Measurements from ENCODE around the gene KLRK1.
A peak's percentile ranks its signal among the peaks of the same experiment; 100 is the strongest.
"Not testable (repeated sequence)": the region's sequence is repeated elsewhere in the genome, so short reads cannot be mapped to it uniquely, and the experiment has no call there.

Gene KLRK1

GRCh38 chr12:10361622-10362021, 28.2 kb downstream of the KLRK1 start:
- DNase-seq, result no peak

GRCh38 chr12:10361084-10361483, 28.8 kb downstream of the KLRK1 start:
- no peak for DNase-seq

GRCh38 chr12:10358969-10359368, 30.9 kb downstream of the KLRK1 start:
- no peak for DNase-seq

DNA sequence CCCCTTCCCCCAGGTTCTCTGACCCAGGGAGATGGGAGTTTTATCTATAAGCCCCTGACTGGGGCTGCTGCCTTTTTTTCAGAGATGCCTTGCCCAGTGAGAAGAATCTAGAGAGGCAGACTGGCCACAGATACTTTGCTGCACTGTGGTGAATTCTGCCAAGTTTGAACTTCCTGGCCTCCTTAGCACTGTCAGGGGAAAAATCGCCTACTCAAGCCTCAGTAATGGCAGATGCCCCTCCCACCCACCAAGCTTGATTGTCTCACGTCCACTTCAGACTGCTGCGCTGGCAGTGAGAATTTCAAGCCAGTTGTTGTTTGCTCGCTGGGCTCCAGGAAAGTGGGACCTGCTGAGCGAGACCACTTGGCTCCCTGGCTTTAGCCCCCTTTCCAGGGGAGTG, 31.7 kb downstream of the KLRK1 start:
- DNase-seq, result no peak

DNA sequence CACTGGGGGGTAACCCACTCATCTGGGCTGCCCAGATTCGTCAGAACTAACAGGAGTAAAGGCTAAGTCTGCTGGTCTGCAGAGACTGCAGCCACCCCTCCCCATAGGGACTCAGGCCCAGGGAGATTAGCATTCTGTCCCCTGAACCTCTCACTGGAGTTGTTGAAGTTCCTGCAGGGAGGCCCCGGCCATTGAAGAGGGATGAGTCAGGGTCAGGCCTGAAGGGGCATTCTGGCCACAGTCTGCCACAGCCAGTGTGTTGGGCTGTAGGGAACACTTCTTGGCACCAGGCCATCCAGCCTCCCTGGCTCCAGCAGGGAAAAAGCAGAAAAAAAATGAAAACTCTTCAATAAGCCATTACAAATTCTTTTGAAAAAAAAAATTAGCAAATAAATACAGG, 35.3 kb downstream of the KLRK1 start:
- DNase-seq, result no peak

DNA sequence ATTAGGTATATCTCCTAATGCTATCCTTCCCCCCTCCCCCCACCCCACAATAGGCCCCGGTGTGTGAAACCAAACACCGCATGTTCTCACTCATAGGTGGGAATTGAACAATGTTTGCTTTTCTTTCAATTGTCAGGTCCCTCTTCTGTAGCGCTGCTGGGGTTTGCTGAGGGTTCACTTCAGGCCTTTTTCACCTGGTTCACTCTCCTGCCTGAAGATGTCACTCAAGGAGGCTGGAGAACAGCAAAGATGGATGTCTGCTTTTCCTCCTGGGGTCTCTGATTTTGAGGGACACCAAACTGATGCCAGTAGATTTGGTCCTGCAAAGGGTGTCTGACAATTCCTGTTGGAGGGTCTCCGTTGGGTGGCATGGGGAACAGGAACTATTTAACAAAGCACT, 35.8 kb downstream of the KLRK1 start:
- DNase-seq, result no peak

DNA sequence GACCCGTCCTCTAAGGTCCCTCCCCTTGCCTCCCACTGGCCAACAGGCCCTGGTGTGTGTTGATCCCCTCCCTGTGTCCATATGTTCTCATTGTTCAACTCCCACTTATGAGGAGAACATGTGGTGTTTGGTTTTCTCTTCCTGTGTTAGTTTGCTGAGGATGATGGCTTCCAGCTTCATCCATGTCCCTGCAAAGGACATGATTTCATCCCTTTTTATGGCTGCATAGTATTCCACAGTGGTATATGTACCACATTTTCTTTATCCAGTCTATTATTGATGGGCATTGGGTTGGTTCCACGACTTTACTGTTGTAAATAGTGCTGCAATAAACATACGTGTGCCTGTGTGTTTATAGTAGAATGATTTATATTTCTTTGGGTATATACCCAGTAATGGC, 38.4 kb downstream of the KLRK1 start:
- DNase-seq, result not testable (repeated sequence)

DNA sequence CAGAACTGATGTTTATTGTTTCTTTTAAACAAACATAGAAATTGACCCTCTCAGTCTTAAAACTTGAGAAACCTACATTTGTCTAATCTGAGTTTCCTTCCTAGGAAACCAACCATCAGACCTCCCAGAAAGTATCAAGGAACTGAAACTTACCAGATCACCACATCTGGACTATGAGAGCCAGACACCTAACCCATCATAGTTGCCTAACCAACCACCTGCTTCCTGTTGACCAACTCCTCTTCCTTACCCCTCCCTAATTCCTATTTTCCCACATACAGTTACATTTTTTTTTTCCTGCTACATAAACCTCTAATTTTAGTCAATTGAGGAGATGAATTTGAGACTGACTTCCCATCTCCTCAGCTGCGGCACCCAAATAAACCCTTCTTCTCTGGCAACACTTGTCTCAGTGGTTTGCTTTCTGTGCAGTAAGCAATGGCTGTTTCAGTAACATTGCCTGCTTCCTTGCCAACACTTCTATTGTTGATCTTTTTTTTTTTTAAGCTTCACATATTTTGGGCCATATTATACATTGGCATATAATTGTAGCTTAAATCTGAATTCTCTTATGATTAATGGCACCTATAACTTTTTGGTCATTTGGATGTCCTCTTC, 47.8 kb downstream of the KLRK1 start:
- DNase-seq, result no peak

DNA sequence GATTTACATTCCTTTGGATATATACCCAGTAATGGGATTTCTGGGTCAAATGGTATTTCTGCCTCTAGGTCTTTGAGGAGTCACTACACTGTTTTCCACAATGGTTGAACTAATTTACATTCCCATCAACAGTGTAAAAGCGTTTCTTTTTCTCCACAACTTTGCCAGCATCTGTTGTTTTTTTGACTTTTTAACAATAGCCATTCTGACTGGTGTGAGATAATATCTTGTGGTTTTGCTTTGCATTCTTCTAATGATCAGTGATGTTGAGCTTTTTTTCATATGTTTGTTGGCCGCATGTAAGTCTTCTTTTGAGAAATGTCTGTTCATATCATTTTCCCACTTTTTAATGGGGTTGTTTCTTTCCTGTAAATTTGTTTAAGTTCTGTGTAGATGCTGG, 48.9 kb downstream of the KLRK1 start:
- DNase-seq, result not testable (repeated sequence)

GRCh38 chr12:10339053-10339840, 50.6 kb downstream of the KLRK1 start:
- DNase-seq, result no peak

DNA sequence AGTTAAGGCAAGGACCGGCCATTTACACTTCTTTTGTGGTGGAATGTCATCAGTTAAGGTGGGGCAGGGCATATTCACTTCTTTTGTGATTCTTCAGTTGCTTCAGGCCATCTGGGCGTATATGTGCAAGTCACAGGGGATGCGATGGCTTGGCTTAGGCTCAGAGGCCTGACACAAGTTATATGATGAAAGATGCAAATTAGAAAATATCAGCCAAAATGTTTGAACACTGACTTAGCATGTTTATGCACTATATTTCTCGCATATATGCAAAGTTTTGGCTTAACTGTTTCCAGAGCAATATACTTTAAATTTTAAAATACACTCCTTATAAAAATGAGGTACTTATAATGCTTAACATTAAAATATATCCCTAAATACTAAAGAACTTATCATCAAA, 51.4 kb downstream of the KLRK1 start:
- DNase-seq, result not testable (repeated sequence)

GRCh38 chr12:10336196-10336595, 53.6 kb downstream of the KLRK1 start:
- not testable (repeated sequence) for DNase-seq

DNA sequence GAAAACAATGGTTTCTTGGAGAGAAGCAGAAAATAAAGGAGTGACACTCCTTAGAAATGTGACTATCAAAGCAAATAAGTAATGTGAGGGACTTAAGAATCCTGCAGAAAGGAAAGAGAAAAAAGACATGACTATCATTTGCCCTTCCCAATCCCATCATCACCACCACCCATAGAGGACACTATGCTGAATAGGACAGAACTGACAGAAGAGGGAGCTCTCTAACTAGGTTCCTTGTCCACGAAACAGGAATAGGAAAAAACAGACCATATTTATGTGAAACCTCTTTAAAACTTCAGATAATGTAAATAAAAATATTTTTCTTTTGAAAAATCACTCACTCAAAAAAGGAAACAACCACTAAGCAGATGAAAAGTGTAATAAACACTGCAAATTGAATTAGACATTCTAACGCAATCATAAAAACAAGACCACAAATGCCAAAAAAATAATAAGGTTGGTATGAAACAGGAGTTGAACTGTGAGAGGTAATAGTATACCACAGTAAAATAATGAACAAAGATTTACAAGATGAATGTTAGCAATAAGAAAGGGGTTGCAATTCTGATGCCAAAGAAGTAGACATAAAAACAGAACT, 58.1 kb downstream of the KLRK1 start:
- DNase-seq, result no peak

DNA sequence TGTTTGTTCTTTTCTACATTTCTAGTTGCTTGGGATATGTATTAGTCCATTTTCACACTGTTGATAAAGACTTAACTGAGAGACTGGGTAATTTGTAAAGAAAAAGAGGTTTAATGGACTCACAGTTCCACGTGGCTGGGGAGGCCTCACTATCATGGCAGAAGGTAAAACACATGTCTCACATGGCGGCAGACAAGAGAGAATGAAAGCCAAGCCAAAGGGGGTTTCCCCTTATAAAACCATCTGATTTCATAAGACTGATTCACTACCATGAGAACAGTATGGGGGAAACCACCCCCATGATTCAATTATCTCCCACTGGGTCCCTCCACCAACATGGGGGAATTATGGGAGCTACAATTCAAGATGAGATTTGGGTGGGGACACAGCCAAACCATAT, 61.1 kb downstream of the KLRK1 start:
- DNase-seq, result peak; percentile 2
